GM23338 (cell line): ENCODE data around the gene EZH2. TPM values are rescaled to one million over a fixed set of nuclear protein-coding genes. Genes with fewer than 3 reads are reported as not detected.
A peak's percentile ranks its signal among the peaks of the same experiment; 100 is the strongest.

Experiments used
- ATAC-seq: fragments of 200-7000 bp; cut with Tn5 transposase; 3 replicates; pipeline ENCODE4 v1.9.1; 2020
- DNase-seq: peaks from one replicate; pipeline ENCODE4 v3.0.0-alpha.2; 2015; ENCODE audit warnings: low spot score
- H2AFZ ChIP-seq: fragments of 200-600 bp; sonication (generic); 2 replicates; pipeline ENCODE4 v1.8.0; 2016; ENCODE audit warnings: antibody characterized with exemption, mild to moderate bottlenecking, moderate library complexity
- H3F3A ChIP-seq: fragments of 200-600 bp; sonication (generic); replicated peaks from 2 replicates; pipeline ENCODE4 v1.8.0; 2017; ENCODE audit warnings: antibody characterized with exemption, mixed run types, low read depth
- H3K27ac ChIP-seq: fragments of 200-600 bp; sonication (generic); 2 replicates; pipeline ENCODE4 v1.6.1; 2016; ENCODE audit warnings: low read depth
- H3K27me3 ChIP-seq: fragments of 200-600 bp; sonication (generic); 2 replicates; pipeline ENCODE4 v1.8.0; 2016; ENCODE audit warnings: mild to moderate bottlenecking, mixed run types, moderate library complexity; ENCODE audit not compliant: insufficient read depth
- H3K36me3 ChIP-seq: fragments of 200-600 bp; sonication (generic); 2 replicates; pipeline ENCODE4 v1.8.0; 2016; ENCODE audit warnings: mild to moderate bottlenecking; ENCODE audit not compliant: insufficient read depth
- H3K4me1 ChIP-seq: fragments of 200-600 bp; sonication (generic); 2 replicates; pipeline ENCODE4 v1.8.0; 2016; ENCODE audit warnings: mild to moderate bottlenecking, moderate library complexity; ENCODE audit not compliant: insufficient read depth
- H3K4me2 ChIP-seq: fragments of 200-600 bp; sonication (generic); 2 replicates; pipeline ENCODE4 v1.7.1; 2017; ENCODE audit warnings: mixed run types
- H3K4me3 ChIP-seq: fragments of 200-600 bp; sonication (generic); 2 replicates; pipeline ENCODE4 v1.6.1; 2016; ENCODE audit warnings: mixed run types
- H3K79me2 ChIP-seq: fragments of 200-600 bp; sonication (generic); replicated peaks from 2 replicates; pipeline ENCODE4 v1.8.0; 2017; ENCODE audit warnings: mild to moderate bottlenecking; ENCODE audit not compliant: insufficient read depth
- H3K9me2 ChIP-seq: fragments of 200-600 bp; sonication (generic); 2 replicates; pipeline ENCODE4 v1.8.0; 2017; ENCODE audit not compliant: insufficient read depth
- H4K20me1 ChIP-seq: fragments of 200-600 bp; sonication (generic); replicated peaks from 2 replicates; pipeline ENCODE4 v1.8.0; 2017; ENCODE audit warnings: mild to moderate bottlenecking; ENCODE audit not compliant: insufficient read depth
- H3K27ac Mint-ChIP-seq: 2 replicates; pipeline ENCODE4 v1.8.0; 2020; ENCODE audit warnings: inconsistent platforms, mild to moderate bottlenecking, moderate library complexity, mixed read lengths
- H3K27me3 Mint-ChIP-seq: 3 replicates; pipeline ENCODE4 v1.8.0; 2022; ENCODE audit warnings: low read depth, mild to moderate bottlenecking, moderate library complexity, mixed read lengths, inconsistent platforms; ENCODE audit not compliant: insufficient read depth, poor library complexity
- H3K36me3 Mint-ChIP-seq: 3 replicates; pipeline ENCODE4 v1.8.0; 2021; ENCODE audit warnings: low read depth, mild to moderate bottlenecking, inconsistent platforms, moderate library complexity, mixed read lengths
- H3K4me1 Mint-ChIP-seq: 3 replicates; pipeline ENCODE4 v1.8.0; 2020; ENCODE audit warnings: mild to moderate bottlenecking, inconsistent platforms, mixed read lengths
- H3K4me3 Mint-ChIP-seq: 3 replicates; pipeline ENCODE4 v1.8.0; 2021; ENCODE audit warnings: moderate library complexity, mild to moderate bottlenecking, inconsistent platforms, mixed read lengths
- H3K9me3 Mint-ChIP-seq: 3 replicates; pipeline ENCODE4 v1.8.0; 2020; ENCODE audit warnings: moderate library complexity, mild to moderate bottlenecking, inconsistent platforms, mixed read lengths
- CREB1 ChIP-seq: fragments of 250-450 bp; sonication (Bioruptor Pico); IDR thresholded peaks from 2 replicates; pipeline ENCODE4 v1.5.0; 2020; ENCODE audit warnings: low read depth, mild to moderate bottlenecking, moderate library complexity
- CTCF ChIP-seq, 2 experiments: fragments of 200-600 bp in 1 of 2; sonication (generic) in 1 of 2; conservative IDR thresholded peaks; 2 replicates each; pipeline versions ENCODE4 v1.5.1 to v1.6.1; 2016 to 2017; ENCODE audit warnings: antibody characterized with exemption in 2 of 2, low read depth in 2 of 2, mild to moderate bottlenecking in 2 of 2, moderate library complexity in 1 of 2
- ETS1 ChIP-seq: IDR thresholded peaks from 2 replicates; pipeline ENCODE4 v1.6.1; 2016; ENCODE audit warnings: antibody characterized with exemption
- EZH2 ChIP-seq: fragments of 200-600 bp; sonication (generic); IDR thresholded peaks from one replicate; pipeline ENCODE4 v1.8.0; 2017; ENCODE audit warnings: antibody characterized with exemption, mild to moderate bottlenecking, low read depth; ENCODE audit not compliant: unreplicated experiment
- EZH2phosphoT487 ChIP-seq: fragments of 200-600 bp; sonication (generic); IDR thresholded peaks from one replicate; pipeline ENCODE4 v1.8.1; 2018; ENCODE audit warnings: antibody characterized with exemption; ENCODE audit not compliant: unreplicated experiment
- JUNB ChIP-seq: IDR thresholded peaks from one replicate; pipeline ENCODE4 v1.6.1; 2016; ENCODE audit warnings: antibody characterized with exemption; ENCODE audit not compliant: unreplicated experiment
- NANOG ChIP-seq: IDR thresholded peaks from 2 replicates; pipeline ENCODE4 v1.6.1; 2016; ENCODE audit warnings: antibody characterized with exemption, borderline replicate concordance
- POLR2AphosphoS5 ChIP-seq: IDR thresholded peaks from 2 replicates; pipeline ENCODE4 v1.6.1; 2016; ENCODE audit warnings: antibody characterized with exemption, low read depth
- STAT1 ChIP-seq: IDR thresholded peaks from one replicate; pipeline ENCODE4 v1.6.1; 2016; ENCODE audit warnings: antibody characterized with exemption; ENCODE audit not compliant: unreplicated experiment
- ZNF114 ChIP-seq: fragments of 250-450 bp; sonication (Bioruptor Pico); IDR thresholded peaks from 2 replicates; pipeline ENCODE4 v1.5.0; 2020; ENCODE audit warnings: mild to moderate bottlenecking, moderate library complexity
- ZNF331 ChIP-seq: fragments of 250-450 bp; sonication (Bioruptor Pico); IDR thresholded peaks from 2 replicates; pipeline ENCODE4 v1.5.0; 2020; ENCODE audit warnings: low read depth, mild to moderate bottlenecking, moderate library complexity
- ZNF462 ChIP-seq: fragments of 250-450 bp; sonication (Bioruptor Pico); IDR thresholded peaks from 2 replicates; pipeline ENCODE4 v1.5.0; 2020; ENCODE audit warnings: mild to moderate bottlenecking, moderate library complexity
- polyA plus RNA-seq: library from polyadenylated mRNA; unstranded; fragments of >200 nt; fragmentation: Nextera tagmentation; extraction: Ambion mirVana; gene quantifications from 2 replicates; pipeline ENCODE4 v1.2.1, GENCODE V29; 2016
- total RNA-seq: library from RNA; depleted of rRNA; stranded (reverse); fragments of >200 nt; shearing (Covaris generic); gene quantifications from 2 replicates; pipeline ENCODE4 v1.2.3, GENCODE V29; 2014
- TF ChIP-seq, protein P1 (sequence below): IDR thresholded peaks from one replicate; pipeline ENCODE4 v1.6.1; 2018; ENCODE audit warnings: antibody characterized with exemption; ENCODE audit not compliant: unreplicated experiment

EZH2 gene
- total and polyA plus RNA-seq, 2 experiments from 2014 or later = 33.9 to 38.6 TPM

- Histone ChIP-seq H3K36me3 (peaks cover 19% of the 10 kb centered on the region), H2AFZ (no peak overlapping the region), H3K4me1 (0 out of 2 replicates have a peak, but pooled peaks cover 5% of the 10 kb centered on the region), H3K79me2 (no peaks in the 10 kb centered on the region), H3K4me2 (no peak overlapping the region), H3K4me3 (no peak overlapping the region), H3K27me3 (no peaks in the 10 kb centered on the region), H3K9me2 (no peaks in the 10 kb centered on the region), H3K27ac (no peak overlapping the region), H4K20me1 (no peaks in the 10 kb centered on the region), H3F3A (0 out of 2 replicates have a peak, but pooled peaks cover 3% of the 10 kb centered on the region)
- TF ChIP-seq CTCF (conservative IDR thresholded peaks at IDR 0.05; ENCODE audit: low read depth in 2 of 2) = no peak
- TF ChIP-seq STAT1 = no peak
- TF ChIP-seq EZH2 = no peak
- no peak for TF ChIP-seq EZH2phosphoT487
- no peak for TF ChIP-seq POLR2AphosphoS5
- no peak for TF ChIP-seq JUNB
- no peak for TF ChIP-seq ZNF331
- TF ChIP-seq, protein P1, sequence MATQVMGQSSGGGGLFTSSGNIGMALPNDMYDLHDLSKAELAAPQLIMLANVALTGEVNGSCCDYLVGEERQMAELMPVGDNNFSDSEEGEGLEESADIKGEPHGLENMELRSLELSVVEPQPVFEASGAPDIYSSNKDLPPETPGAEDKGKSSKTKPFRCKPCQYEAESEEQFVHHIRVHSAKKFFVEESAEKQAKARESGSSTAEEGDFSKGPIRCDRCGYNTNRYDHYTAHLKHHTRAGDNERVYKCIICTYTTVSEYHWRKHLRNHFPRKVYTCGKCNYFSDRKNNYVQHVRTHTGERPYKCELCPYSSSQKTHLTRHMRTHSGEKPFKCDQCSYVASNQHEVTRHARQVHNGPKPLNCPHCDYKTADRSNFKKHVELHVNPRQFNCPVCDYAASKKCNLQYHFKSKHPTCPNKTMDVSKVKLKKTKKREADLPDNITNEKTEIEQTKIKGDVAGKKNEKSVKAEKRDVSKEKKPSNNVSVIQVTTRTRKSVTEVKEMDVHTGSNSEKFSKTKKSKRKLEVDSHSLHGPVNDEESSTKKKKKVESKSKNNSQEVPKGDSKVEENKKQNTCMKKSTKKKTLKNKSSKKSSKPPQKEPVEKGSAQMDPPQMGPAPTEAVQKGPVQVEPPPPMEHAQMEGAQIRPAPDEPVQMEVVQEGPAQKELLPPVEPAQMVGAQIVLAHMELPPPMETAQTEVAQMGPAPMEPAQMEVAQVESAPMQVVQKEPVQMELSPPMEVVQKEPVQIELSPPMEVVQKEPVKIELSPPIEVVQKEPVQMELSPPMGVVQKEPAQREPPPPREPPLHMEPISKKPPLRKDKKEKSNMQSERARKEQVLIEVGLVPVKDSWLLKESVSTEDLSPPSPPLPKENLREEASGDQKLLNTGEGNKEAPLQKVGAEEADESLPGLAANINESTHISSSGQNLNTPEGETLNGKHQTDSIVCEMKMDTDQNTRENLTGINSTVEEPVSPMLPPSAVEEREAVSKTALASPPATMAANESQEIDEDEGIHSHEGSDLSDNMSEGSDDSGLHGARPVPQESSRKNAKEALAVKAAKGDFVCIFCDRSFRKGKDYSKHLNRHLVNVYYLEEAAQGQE = no peak
- no peak for TF ChIP-seq ZNF114 (CRISPR knock-in tag)
- no peak for TF ChIP-seq NANOG
- no peak for TF ChIP-seq CREB1 (CRISPR knock-in tag)
- no peak for TF ChIP-seq ETS1
- no peak for TF ChIP-seq ZNF462 (CRISPR knock-in tag)
- H3K27ac Mint-ChIP-seq = peak overlapping the region; percentile 68; the same call in 1 of the 2 replicates
- DNase-seq = no peak
- peaks cover 71% of the 10 kb centered on the region for H3K36me3 Mint-ChIP-seq
- ATAC-seq = no peak
- H3K27me3 Mint-ChIP-seq = peaks cover 2% of the 10 kb centered on the region
- H3K9me3 Mint-ChIP-seq = no peaks in the 10 kb centered on the region
- no peak overlapping the region for H3K4me3 Mint-ChIP-seq
- H3K4me1 Mint-ChIP-seq = peaks cover 13% of the 10 kb centered on the region
These were observed 70.2 kb downstream of the EZH2 start for GRCh38 chr7:148813890-148814289.
